HepG2 (cell line): ENCODE measurements around the gene SIK2. TPM values are rescaled to one million over a fixed set of nuclear protein-coding genes. Genes with fewer than 3 reads are reported as not detected.

Experiments used
- CENPX ChIP-seq: sonication (generic); formaldehyde crosslinking; IDR thresholded peaks from 2 replicates; pipeline ENCODE4 v1.9.0; 2021; ENCODE audit warnings: mild to moderate bottlenecking, missing genetic modification reagents, moderate library complexity
- NFKB2 ChIP-seq: sonication (generic); formaldehyde crosslinking; IDR thresholded peaks from 2 replicates; pipeline ENCODE4 v1.4.0; 2020; ENCODE audit warnings: missing genetic modification reagents, borderline replicate concordance
- RFX5 ChIP-seq: IDR thresholded peaks from 2 replicates; pipeline ENCODE4 v1.6.1; 2011; ENCODE audit warnings: low read depth, low read length, improper control_type of control experiment
- SP1 ChIP-seq, 2 experiments: fragments of 450-650 bp in 1 of 2; sonication (generic) in 1 of 2; formaldehyde crosslinking in 1 of 2; IDR thresholded peaks; 2 replicates each; pipeline versions ENCODE4 v1.4.0 to v1.6.1; 2016 to 2020; ENCODE audit warnings: missing genetic modification reagents in 1 of 2
- STAT6 ChIP-seq: sonication (generic); formaldehyde crosslinking; IDR thresholded peaks from 2 replicates; pipeline ENCODE4 v1.4.0; 2020; ENCODE audit warnings: missing genetic modification reagents, mild to moderate bottlenecking, borderline replicate concordance
- ZBTB40 ChIP-seq, 2 experiments: fragments of 450-650 bp in 1 of 2; sonication (generic) in 1 of 2; formaldehyde crosslinking in 1 of 2; IDR thresholded peaks; 2 replicates each; pipeline versions ENCODE4 v1.6.1 to v1.8.0; 2016 to 2022; ENCODE audit warnings: antibody characterized with exemption in 1 of 2, mild to moderate bottlenecking in 1 of 2, missing genetic modification reagents in 1 of 2
- ZNF281 ChIP-seq: sonication (generic); formaldehyde crosslinking; IDR thresholded peaks from 2 replicates; pipeline ENCODE4 v1.4.0; 2020; ENCODE audit warnings: missing genetic modification reagents, borderline replicate concordance
- polyA plus RNA-seq, 8 experiments: library from polyadenylated mRNA; depleted of rRNA in 3 of 8; stranded (reverse) in 7 of 8; unstranded in 1 of 8; fragments of >200 nt; fragmentation: Illumina TruSeq in 4 of 8; extraction: Trizol in 4 of 8; gene quantifications; 2 replicates each; pipeline versions ENCODE4 v1.2.1 to v1.2.3, GENCODE V29; 2011 to 2016; ENCODE audit warnings: low read depth in 4 of 8, missing spikeins in 1 of 8, mixed read lengths in 1 of 8; ENCODE audit not compliant: insufficient read depth in 1 of 8
- total RNA-seq, 5 experiments: library from RNA; depleted of rRNA; stranded (reverse); fragments of >200 nt; fragmentation: Illumina TruSeq; extraction: Trizol; gene quantifications; 2 replicates each; pipeline ENCODE4 v1.2.3, GENCODE V29; 2016; ENCODE audit warnings: low read depth in 1 of 5

Gene SIK2
- total and polyA plus RNA-seq, 2 of the 13 experiments (the other 11 are each of a cell fraction or from before 2014, with no cell fraction given), result 8.1 to 15.4 TPM

GRCh38 chr11:111607751-111608150 lies 5.5 kb downstream of the SIK2 start (continued):
- TF ChIP-seq ZBTB40 (IDR thresholded peaks at IDR 0.05), result no peak
- TF ChIP-seq ZBTB40 (CRISPR knock-in tag; IDR thresholded peaks at IDR 0.05), result no peak
- TF ChIP-seq CENPX (CRISPR knock-in tag), result no peak
- no peak for TF ChIP-seq SP1 (IDR thresholded peaks at IDR 0.05)
- TF ChIP-seq SP1 (CRISPR knock-in tag; IDR thresholded peaks at IDR 0.05), result no peak
- TF ChIP-seq RFX5, result no peak
- no peak for TF ChIP-seq NFKB2 (CRISPR knock-in tag)
- TF ChIP-seq STAT6 (CRISPR knock-in tag), result no peak
- TF ChIP-seq ZNF281 (CRISPR knock-in tag), result no peak
